Measurements from ENCODE around the gene TMC1.

Gene TMC1

GRCh38 chr9:72855890-72856523, 334.6 kb downstream of the TMC1 start:
- Histone ChIP-seq H3K27me3 (ENCODE audit: control insufficient read depth, low read length) (no peaks in the 10 kb centered on the region), H3K4me3 (ENCODE audit: low read length) (no peak overlapping the region), H3K27ac (ENCODE audit: low read depth, low read length) (no peak overlapping the region), H3K79me2 (ENCODE audit: control insufficient read depth, low read length) (no peaks in the 10 kb centered on the region), H3K9me3 (ENCODE audit: control insufficient read depth, insufficient read depth, low read length) (no peaks in the 10 kb centered on the region), H4K20me1 (ENCODE audit: control insufficient read depth, insufficient read depth, low read depth, low read length) (no peaks in the 10 kb centered on the region), H3K4me2 (ENCODE audit: low read length) (no peak overlapping the region), H3K36me3 (ENCODE audit: control insufficient read depth, low read length) (no peaks in the 10 kb centered on the region), H3K4me1 (ENCODE audit: control insufficient read depth, low read length) (no peaks in the 10 kb centered on the region), H3F3A (ENCODE audit: control insufficient read depth, insufficient read depth) (no peaks in the 10 kb centered on the region), H3K9me2 (replicated peaks; ENCODE audit: control insufficient read depth, low read length) (no peaks in the 10 kb centered on the region)
- TF ChIP-seq EZH2phosphoT487 (IDR thresholded peaks at IDR 0.05; ENCODE audit: borderline replicate concordance, low read length) (no peak), CTCF (IDR thresholded peaks at IDR 0.05; ENCODE audit: low read depth, low read length, poor library complexity, severe bottlenecking) (no peak)

DNA sequence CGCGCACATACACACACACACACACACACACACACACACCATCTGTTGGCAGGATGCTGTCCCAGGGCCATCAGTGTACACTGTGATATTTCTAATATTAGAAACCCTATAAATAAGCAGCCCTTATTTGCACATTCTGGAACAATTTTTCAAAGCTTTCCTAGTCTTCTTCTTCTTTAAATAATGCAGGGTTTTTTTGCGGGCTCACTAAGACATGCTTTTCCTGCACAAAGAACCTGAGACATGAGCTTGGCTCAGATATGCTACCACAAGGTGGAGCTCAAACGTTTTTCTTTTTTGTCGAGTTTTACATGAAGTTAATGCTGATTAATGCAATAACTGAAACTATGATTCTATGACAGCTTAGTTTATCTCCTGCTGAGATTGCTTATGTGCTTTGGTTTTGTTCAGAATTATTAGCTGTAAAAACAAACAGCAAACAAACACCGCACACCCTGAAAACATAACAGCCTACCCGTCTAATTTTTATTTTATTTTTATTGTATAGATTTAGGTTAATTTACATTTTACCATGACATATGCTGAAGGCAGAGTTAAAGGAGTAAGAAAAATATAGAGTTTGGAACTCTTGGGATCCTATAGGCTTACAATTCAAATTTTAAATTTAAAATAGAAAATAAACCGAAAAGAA, 335.7 kb downstream of the TMC1 start:
- no peaks in the 10 kb centered on the region for H3K27me3 ChIP-seq (ENCODE audit: control insufficient read depth, low read length)
- H3K4me3 ChIP-seq (ENCODE audit: low read length) = no peak overlapping the region
- no peaks in the 10 kb centered on the region for H3K79me2 ChIP-seq (ENCODE audit: control insufficient read depth, low read length)
- TF ChIP-seq CTCF (IDR thresholded peaks at IDR 0.05; ENCODE audit: low read depth, low read length, poor library complexity, severe bottlenecking) (peak; percentile 67), EZH2phosphoT487 (IDR thresholded peaks at IDR 0.05; ENCODE audit: borderline replicate concordance, low read length) (no peak)
- no peaks in the 10 kb centered on the region for H4K20me1 ChIP-seq (ENCODE audit: control insufficient read depth, insufficient read depth, low read depth, low read length)
- H3F3A ChIP-seq (ENCODE audit: control insufficient read depth, insufficient read depth) = no peaks in the 10 kb centered on the region
- no peaks in the 10 kb centered on the region for H3K9me3 ChIP-seq (ENCODE audit: control insufficient read depth, insufficient read depth, low read length)
- H3K9me2 ChIP-seq (replicated peaks; ENCODE audit: control insufficient read depth, low read length) = no peaks in the 10 kb centered on the region
- no peaks in the 10 kb centered on the region for H3K36me3 ChIP-seq (ENCODE audit: control insufficient read depth, low read length)
- no peak overlapping the region for H3K4me2 ChIP-seq (ENCODE audit: low read length)
- no peaks in the 10 kb centered on the region for H3K4me1 ChIP-seq (ENCODE audit: control insufficient read depth, low read length)
- H3K27ac ChIP-seq (ENCODE audit: low read depth, low read length) = no peak overlapping the region

GRCh38 chr9:72857624-72857996, 336.2 kb downstream of the TMC1 start:
- Histone ChIP-seq H3K4me3 (ENCODE audit: low read length) (no peak overlapping the region), H3K4me1 (ENCODE audit: control insufficient read depth, low read length) (no peaks in the 10 kb centered on the region), H3K79me2 (ENCODE audit: control insufficient read depth, low read length) (no peaks in the 10 kb centered on the region), H4K20me1 (ENCODE audit: control insufficient read depth, insufficient read depth, low read depth, low read length) (no peaks in the 10 kb centered on the region), H3K36me3 (ENCODE audit: control insufficient read depth, low read length) (no peaks in the 10 kb centered on the region), H3K4me2 (ENCODE audit: low read length) (no peak overlapping the region), H3K9me3 (ENCODE audit: control insufficient read depth, insufficient read depth, low read length) (no peaks in the 10 kb centered on the region), H3F3A (ENCODE audit: control insufficient read depth, insufficient read depth) (no peaks in the 10 kb centered on the region), H3K27me3 (ENCODE audit: control insufficient read depth, low read length) (no peaks in the 10 kb centered on the region), H3K27ac (ENCODE audit: low read depth, low read length) (no peak overlapping the region), H3K9me2 (replicated peaks; ENCODE audit: control insufficient read depth, low read length) (no peaks in the 10 kb centered on the region)
- no peak for TF ChIP-seq EZH2phosphoT487 (IDR thresholded peaks at IDR 0.05; ENCODE audit: borderline replicate concordance, low read length)
- no peak for TF ChIP-seq CTCF (IDR thresholded peaks at IDR 0.05; ENCODE audit: low read depth, low read length, poor library complexity, severe bottlenecking)
